B cell (primary cell): ENCODE data around the gene STIMATE. TPM values are rescaled to one million over a fixed set of nuclear protein-coding genes. Genes with fewer than 3 reads are reported as not detected.

ENCODE experiments used
- ATAC-seq: fragments of 200-7000 bp; cut with Tn5 transposase; one replicate; pipeline ENCODE4 v1.10.0; 2021; ENCODE audit warnings: low read depth, mild to moderate bottlenecking, moderate number of reproducible peaks, moderate library complexity
- CTCF ChIA-PET: fragments of 350-600 bp; sonication (Branson Sonifier 250); formaldehyde crosslinking; loops from one replicate; lab custom pipeline; 2021; ENCODE audit warnings: antibody characterized with exemption, inconsistent platforms; lab: Charles Lee
- POLR2A ChIA-PET: fragments of 350-600 bp; sonication (Branson Sonifier 250); formaldehyde crosslinking; loops from one replicate; lab custom pipeline; 2021; ENCODE audit warnings: antibody characterized with exemption; lab: Charles Lee
- DNase-seq: peaks from one replicate; pipeline ENCODE4 v3.0.0; 2013
- H2AFZ ChIP-seq: 2 replicates; pipeline ENCODE4 v1.6.1; 2012; ENCODE audit warnings: mild to moderate bottlenecking, low read depth, low read length; ENCODE audit not compliant: insufficient read depth, poor library complexity, severe bottlenecking
- H3K27ac ChIP-seq, 2 donors: 1 replicate in 1 of 2; 2 replicates in 1 of 2; pipeline ENCODE4 v1.5.1; 2012 to 2013; ENCODE audit warnings: low read length in 2 of 2, mild to moderate bottlenecking in 2 of 2, moderate library complexity in 1 of 2
- H3K27me3 ChIP-seq, 4 experiments: fragments of 200-600 bp in 1 of 4; sonication (generic) in 1 of 4; replicated peaks in 1 of 4; 1 replicate in 2 of 4; 2 replicates in 2 of 4; pipeline versions ENCODE4 v1.6.1 to v1.7.0; 2013 to 2016; ENCODE audit warnings: low read length in 3 of 4, mild to moderate bottlenecking in 2 of 4, mixed read lengths in 1 of 4, moderate library complexity in 1 of 4; ENCODE audit not compliant: insufficient read depth in 4 of 4, control insufficient read depth in 3 of 4; ENCODE audit errors: control extremely low read depth in 1 of 4
- H3K36me3 ChIP-seq, 2 experiments: replicated peaks in 1 of 2; 1 replicate in 1 of 2; 2 replicates in 1 of 2; pipeline versions ENCODE4 v1.6.1 to v1.7.1; 2013; ENCODE audit warnings: low read length in 1 of 2; ENCODE audit not compliant: insufficient read depth in 2 of 2, control insufficient read depth in 1 of 2; ENCODE audit errors: control extremely low read depth in 1 of 2, extremely low read depth in 1 of 2
- H3K4me1 ChIP-seq, 2 donors: fragments of 200-600 bp in 1 of 2; sonication (generic) in 1 of 2; 1 replicate in 1 of 2; 2 replicates in 1 of 2; pipeline versions ENCODE4 v1.5.1 to v1.6.1; 2013 to 2017; ENCODE audit warnings: low read length in 2 of 2; ENCODE audit not compliant: control insufficient read depth in 2 of 2, insufficient read depth in 2 of 2
- H3K4me2 ChIP-seq: replicated peaks from 2 replicates; pipeline ENCODE3; 2012; ENCODE audit warnings: mild to moderate bottlenecking, low read depth, low read length; ENCODE audit not compliant: poor library complexity, severe bottlenecking
- H3K4me3 ChIP-seq, 5 experiments: fragments of 200-600 bp in 1 of 5; sonication (generic) in 1 of 5; 1 replicate in 3 of 5; 2 replicates in 2 of 5; pipeline versions ENCODE4 v1.5.1 to v1.7.0; 2011 to 2016; ENCODE audit warnings: low read length in 4 of 5, mild to moderate bottlenecking in 4 of 5, low read depth in 2 of 5, control low read depth in 1 of 5, moderate library complexity in 1 of 5; ENCODE audit not compliant: insufficient read depth in 1 of 5; ENCODE audit errors: control extremely low read depth in 1 of 5, extremely low read depth in 1 of 5
- H3K79me2 ChIP-seq: fragments of 200-600 bp; sonication (generic); one replicate; pipeline ENCODE4 v1.6.0; 2016; ENCODE audit warnings: low read length; ENCODE audit not compliant: control insufficient read depth, insufficient read depth
- H3K9ac ChIP-seq: fragments of 200-600 bp; sonication (generic); 2 replicates; pipeline ENCODE4 v1.6.1; 2017; ENCODE audit warnings: mild to moderate bottlenecking, low read length, moderate library complexity
- H3K9me3 ChIP-seq, 3 donors: one replicate each; pipeline versions ENCODE4 v1.6.1 to v1.7.1; 2013; ENCODE audit warnings: low read length in 2 of 3; ENCODE audit not compliant: control insufficient read depth in 2 of 3, insufficient read depth in 1 of 3; ENCODE audit errors: control extremely low read depth in 1 of 3
- H4K20me1 ChIP-seq: 2 replicates; pipeline ENCODE4 v1.6.0; 2012; ENCODE audit warnings: mild to moderate bottlenecking, low read length; ENCODE audit not compliant: insufficient read depth, control insufficient read depth, poor library complexity, severe bottlenecking
- H3K27ac Mint-ChIP-seq: one replicate; pipeline ENCODE4 v1.8.0; 2021; ENCODE audit warnings: mixed read lengths
- H3K27me3 Mint-ChIP-seq: one replicate; pipeline ENCODE4 v1.8.0; 2021; ENCODE audit warnings: mixed read lengths
- H3K4me1 Mint-ChIP-seq: one replicate; pipeline ENCODE4 v1.8.0; 2021; ENCODE audit warnings: mixed read lengths
- H3K4me3 Mint-ChIP-seq: one replicate; pipeline ENCODE4 v1.8.0; 2021; ENCODE audit warnings: mixed read lengths
- H3K9me3 Mint-ChIP-seq: one replicate; pipeline ENCODE4 v1.8.0; 2022; ENCODE audit warnings: mixed read lengths; ENCODE audit not compliant: insufficient read depth
- CTCF ChIP-seq: fragments of 200-600 bp; IDR thresholded peaks from one replicate; pipeline ENCODE4 v1.8.0; 2022; ENCODE audit warnings: antibody characterized with exemption, mild to moderate bottlenecking
- EZH2 ChIP-seq: IDR thresholded peaks from 2 replicates; pipeline ENCODE4 v1.6.1; 2012; ENCODE audit warnings: borderline replicate concordance, low read depth, mild to moderate bottlenecking, moderate library complexity, low read length; ENCODE audit not compliant: insufficient read depth, poor library complexity, severe bottlenecking
- WGBS: methylation state at CpG from one replicate; pipeline ENCODE4 v1.1.5; 2013; ENCODE audit warnings: missing lambda C conversion rate; ENCODE audit not compliant: insufficient coverage; 5-methylcytosine and 5-hydroxymethylcytosine counted together
- intact Hi-C: fragments of 100-400 bp; cut with micrococcal nuclease; formaldehyde crosslinking; loops from one replicate; pipeline ENCODE4 v1.10.0; 2022
- polyA plus RNA-seq: library from polyadenylated mRNA; depleted of rRNA; stranded (reverse); fragments of >200 nt; gene quantifications from 2 replicates; pipeline ENCODE4 v1.2.3, GENCODE V29; 2012
- total RNA-seq, 2 donors: library from RNA; stranded (reverse); fragments of 120-200 nt in 1 of 2; gene quantifications; 1 replicate in 1 of 2; 2 replicates in 1 of 2; pipeline versions ENCODE4 v1.2.3 to v1.2.4, GENCODE V29; 2013 to 2022

Gene STIMATE
- total and polyA plus RNA-seq, 2 donors (not counting 1 experiment from before 2014, with no cell fraction given): 24.6 to 38.4 TPM

- no peak overlapping the region for H3K4me3 Mint-ChIP-seq
- H4K20me1 ChIP-seq: no peaks in the 10 kb centered on the region
- intact Hi-C loops: loop anchor here (5.0 kb wide), 1 partner anchor 37 kb away; no protein-coding TSS in a partner anchor
- no peak for ATAC-seq
- no peaks in the 10 kb centered on the region for H3K9me3 ChIP-seq
- no peak for DNase-seq
- H3K9ac ChIP-seq: no peak overlapping the region
- H3K4me3 ChIP-seq: no peak overlapping the region
- no peaks in the 10 kb centered on the region for H3K27me3 ChIP-seq
- peaks cover 12 to 29% of the 10 kb centered on the region in 2 experiments for H3K36me3 ChIP-seq
- H3K79me2 ChIP-seq: no peaks in the 10 kb centered on the region
- TF ChIP-seq CTCF: no peak
- no peak for TF ChIP-seq EZH2
- no peaks in the 10 kb centered on the region for H3K9me3 Mint-ChIP-seq
- H3K4me2 ChIP-seq: no peak overlapping the region
- no peak overlapping the region for H3K27ac Mint-ChIP-seq
- no peak overlapping the region for H2AFZ ChIP-seq
- CTCF ChIA-PET: interaction anchor here (0.7 to 3.5 kb wide), 2 partner anchors 9 to 10 kb away, joined by 3 to 8 read pairs; no protein-coding TSS in a partner anchor
- POLR2A ChIA-PET: no interaction called here
- peaks cover 10% of the 10 kb centered on the region for H3K4me1 Mint-ChIP-seq
- peaks cover 9% of the 10 kb centered on the region in 2 donors for H3K4me1 ChIP-seq
- no peaks in the 10 kb centered on the region for H3K27me3 Mint-ChIP-seq
- H3K27ac ChIP-seq: no peak overlapping the region
- WGBS: 100% methylated on average over 2 of the region's 6 CpGs
These were observed 28.3 kb upstream of the STIMATE start for GRCh38 chr3:52925405-52926313.

- no peaks in the 10 kb centered on the region for H3K9me3 ChIP-seq
- no peak for TF ChIP-seq EZH2
- TF ChIP-seq CTCF: no peak
- no peak for ATAC-seq
These were observed 26.6 kb upstream of the STIMATE start for GRCh38 chr3:52923963-52924362.

More at GRCh38 chr3:52923963-52924362, 26.6 kb upstream of the STIMATE start:
- Histone ChIP-seq H3K79me2 (no peaks in the 10 kb centered on the region), H3K36me3 (peaks cover 21 to 46% of the 10 kb centered on the region in 2 experiments), H3K4me3 (no peak overlapping the region), H3K27ac (no peak overlapping the region), H3K4me1 (no peaks in the 10 kb centered on the region), H4K20me1 (no peaks in the 10 kb centered on the region), H3K27me3 (no peaks in the 10 kb centered on the region), H2AFZ (no peak overlapping the region), H3K4me2 (no peak overlapping the region), H3K9ac (no peak overlapping the region)
- WGBS: no CpG with 5 or more reads among the region's 2 CpGs
- no peak overlapping the region for H3K27ac Mint-ChIP-seq
- intact Hi-C loops: no loop called here
- H3K4me3 Mint-ChIP-seq: no peak overlapping the region
- ChIA-PET CTCF (interaction anchor here (3.5 kb wide), 1 partner anchor 11 kb away, joined by 8 read pairs; no protein-coding TSS in a partner anchor), POLR2A (no interaction called here)
- H3K9me3 Mint-ChIP-seq: no peaks in the 10 kb centered on the region
- H3K4me1 Mint-ChIP-seq: no peaks in the 10 kb centered on the region
- H3K27me3 Mint-ChIP-seq: no peaks in the 10 kb centered on the region
- DNase-seq: no peak
